K562 treated with DMSO at 1 percent for 4 hours (cell line): ENCODE data around the gene AADAT. TPM values are rescaled to one million over a fixed set of nuclear protein-coding genes. Genes with fewer than 3 reads are reported as not detected.

Source experiments
- total RNA-seq: library from RNA; unstranded; fragments of 300-600 nt; gene quantifications from 2 replicates; pipeline ENCODE4 v1.2.3, GENCODE V29; 2022; ENCODE audit not compliant: insufficient read depth

Gene AADAT
- total RNA-seq: not detected in 2 replicates

GRCh38 chr4:170089668-170090351, at the start of gene AADAT:
Gene AADAT (minus strand): TSS chr4:170089956. CDS start chr4:170089690, 266 bp downstream.

GRCh38 chr4:170026253-170027021, 63.3 kb downstream of the AADAT start, which contains the start of gene MFAP3L:
Gene MFAP3L (minus strand): TSS chr4:170026395. CDS start chr4:170005877, 20,518 bp downstream.

Other genes starting within 250 kb of the AADAT start
- 0.26 and 1.9 TPM in 2 replicates for gene MFAP3L, start 63.6 kb downstream of the AADAT start, total RNA-seq